ENCODE measurements around the gene ABCF3.

DNA sequence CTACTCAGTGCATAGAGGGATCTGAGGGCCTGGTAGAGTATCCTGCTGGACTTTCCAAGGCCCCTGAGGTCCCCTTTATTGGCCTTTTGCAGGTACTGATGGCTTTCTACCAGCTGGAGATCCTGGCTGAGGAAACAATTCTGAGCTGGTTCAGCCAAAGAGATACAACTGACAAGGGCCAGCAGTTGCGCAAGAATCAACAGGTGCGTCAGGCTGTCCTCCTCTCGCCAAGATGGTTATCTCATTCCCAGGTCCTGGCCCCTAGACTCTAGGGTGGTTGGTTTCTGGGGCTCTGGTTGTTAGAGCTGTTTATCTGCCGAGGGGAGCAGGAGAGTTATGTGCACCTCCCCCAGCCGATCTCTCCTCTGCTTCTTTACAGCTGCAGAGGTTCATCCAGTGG, 41.5 kb upstream of the ABCF3 start:
- TF ChIP-seq, protein P1, sequence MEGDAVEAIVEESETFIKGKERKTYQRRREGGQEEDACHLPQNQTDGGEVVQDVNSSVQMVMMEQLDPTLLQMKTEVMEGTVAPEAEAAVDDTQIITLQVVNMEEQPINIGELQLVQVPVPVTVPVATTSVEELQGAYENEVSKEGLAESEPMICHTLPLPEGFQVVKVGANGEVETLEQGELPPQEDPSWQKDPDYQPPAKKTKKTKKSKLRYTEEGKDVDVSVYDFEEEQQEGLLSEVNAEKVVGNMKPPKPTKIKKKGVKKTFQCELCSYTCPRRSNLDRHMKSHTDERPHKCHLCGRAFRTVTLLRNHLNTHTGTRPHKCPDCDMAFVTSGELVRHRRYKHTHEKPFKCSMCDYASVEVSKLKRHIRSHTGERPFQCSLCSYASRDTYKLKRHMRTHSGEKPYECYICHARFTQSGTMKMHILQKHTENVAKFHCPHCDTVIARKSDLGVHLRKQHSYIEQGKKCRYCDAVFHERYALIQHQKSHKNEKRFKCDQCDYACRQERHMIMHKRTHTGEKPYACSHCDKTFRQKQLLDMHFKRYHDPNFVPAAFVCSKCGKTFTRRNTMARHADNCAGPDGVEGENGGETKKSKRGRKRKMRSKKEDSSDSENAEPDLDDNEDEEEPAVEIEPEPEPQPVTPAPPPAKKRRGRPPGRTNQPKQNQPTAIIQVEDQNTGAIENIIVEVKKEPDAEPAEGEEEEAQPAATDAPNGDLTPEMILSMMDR (optimal IDR thresholded peaks at IDR 0.05 in 1 of 3, IDR thresholded peaks at IDR 0.05 in 1 of 3, conservative IDR thresholded peaks at IDR 0.05 in 1 of 3; ENCODE audit: extremely low read depth in 1 of 3, insufficient read depth in 2 of 3, low read length in 3 of 3), result no peak
- no peak for TF ChIP-seq EZH2 (IDR thresholded peaks at IDR 0.05; ENCODE audit: low read length)
